Endothelial cell of hepatic sinusoid (primary cell): Measurements from ENCODE around the gene MRPS2.
"Not testable (repeated sequence)": the region's sequence is repeated elsewhere in the genome, so short reads cannot be mapped to it uniquely, and the experiment has no call there.

Source experiments
- in situ Hi-C: cut with HindIII; loops from 2 replicates; pipeline ENCODE4 v1.10.0; 2017; ENCODE audit warnings: low sequenced_read_pairs

MRPS2 gene

GRCh38 chr9:135500525-135501260 is at the start of gene MRPS2:
Gene MRPS2 (plus strand): TSS chr9:135500682. CDS start chr9:135500711, 29 bp downstream.
- in situ Hi-C loops, result loop anchor here (5.0 kb wide), 1 partner anchor 52 kb away; no protein-coding TSS in a partner anchor

- in situ Hi-C loops, result no loop called here
These were observed 49.5 kb upstream of the MRPS2 start for GRCh38 chr9:135450956-135451355.

- in situ Hi-C loops, result not testable (repeated sequence)
These were observed 48.6 kb upstream of the MRPS2 start for GRCh38 chr9:135451909-135452308.

- in situ Hi-C loops, result no loop called here
These were observed 45.7 kb upstream of the MRPS2 start for GRCh38 chr9:135454737-135455136.

DNA sequence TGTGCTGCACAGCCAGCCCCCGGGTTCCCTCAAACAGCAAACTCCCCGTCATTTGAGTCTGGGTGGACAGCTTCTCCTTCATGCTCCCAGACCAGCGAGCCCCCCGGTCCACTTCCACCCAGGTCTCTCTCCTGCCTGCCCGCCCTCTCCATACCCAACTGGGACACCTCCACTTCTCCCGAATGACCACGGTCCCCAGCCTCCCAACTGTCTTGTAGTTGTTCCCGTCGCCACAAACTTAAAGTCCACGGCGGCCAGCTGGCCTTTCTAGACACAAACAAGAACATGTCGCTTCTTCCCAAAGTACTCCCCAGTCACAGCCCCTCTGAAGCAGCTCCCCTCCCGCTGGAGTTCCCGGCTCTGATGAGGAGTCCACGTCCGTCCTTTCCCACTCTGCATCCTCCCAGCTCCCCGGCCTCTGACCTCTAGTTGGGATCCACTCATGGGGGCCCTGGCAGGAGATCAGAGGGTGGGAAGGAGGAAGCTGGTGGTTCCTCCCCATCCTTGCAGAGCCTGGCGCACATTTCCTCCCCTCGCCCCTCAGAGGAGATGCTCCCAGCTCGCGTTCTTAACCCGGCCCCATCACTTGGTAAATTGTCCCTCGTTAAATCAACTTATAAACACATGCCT is 45.0 kb upstream of the MRPS2 start:
- in situ Hi-C loops, result no loop called here

GRCh38 chr9:135456436-135457104 is 43.9 kb upstream of the MRPS2 start:
- in situ Hi-C loops, result no loop called here

DNA sequence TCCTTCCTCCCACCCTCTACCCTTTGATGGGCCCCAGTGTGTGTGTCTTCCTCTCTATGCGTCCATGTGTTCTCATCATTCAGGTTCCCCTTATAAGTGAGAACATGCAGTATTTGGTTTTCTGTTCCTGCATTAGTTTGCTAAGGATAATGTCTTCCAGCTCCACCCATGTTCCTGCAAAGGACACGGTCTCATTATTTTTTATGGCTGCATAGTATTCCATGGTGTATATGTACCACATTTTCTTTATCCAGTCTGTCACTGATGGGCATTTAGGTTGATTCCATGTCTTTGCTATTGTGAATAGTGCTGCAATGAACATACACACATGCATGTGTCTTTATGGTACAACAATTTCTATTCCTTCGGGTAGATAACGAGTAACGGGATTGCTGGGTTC is 42.0 kb upstream of the MRPS2 start:
- in situ Hi-C loops, result not testable (repeated sequence)

- in situ Hi-C loops, result no loop called here
These were observed 38.5 kb upstream of the MRPS2 start for GRCh38 chr9:135461936-135462335.

DNA sequence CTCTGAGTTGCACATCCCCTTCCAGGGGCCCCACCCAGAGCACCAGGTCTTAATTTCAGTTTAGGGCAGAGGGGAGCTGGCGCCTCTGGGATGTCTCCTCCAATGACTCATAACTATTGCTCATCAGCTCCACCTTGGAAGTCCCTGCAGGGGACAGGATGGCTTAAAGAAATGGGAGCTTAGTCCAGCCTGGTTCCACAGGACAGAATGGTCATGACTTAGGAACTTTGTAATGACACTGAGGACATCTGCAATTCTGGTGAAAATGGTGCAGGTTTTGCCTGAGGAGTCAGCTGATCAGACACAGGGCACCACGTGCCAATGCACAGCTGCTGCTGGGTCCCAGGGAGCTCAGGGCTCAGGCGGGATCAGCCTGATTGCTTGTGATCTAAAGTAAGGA is 37.3 kb upstream of the MRPS2 start:
- in situ Hi-C loops, result no loop called here

- in situ Hi-C loops, result no loop called here
These were observed 36.3 kb upstream of the MRPS2 start for GRCh38 chr9:135464181-135464580.

GRCh38 chr9:135468854-135469521 is 31.5 kb upstream of the MRPS2 start:
- in situ Hi-C loops, result no loop called here

- in situ Hi-C loops, result no loop called here
These were observed 28.5 kb upstream of the MRPS2 start for GRCh38 chr9:135471791-135472640.

DNA sequence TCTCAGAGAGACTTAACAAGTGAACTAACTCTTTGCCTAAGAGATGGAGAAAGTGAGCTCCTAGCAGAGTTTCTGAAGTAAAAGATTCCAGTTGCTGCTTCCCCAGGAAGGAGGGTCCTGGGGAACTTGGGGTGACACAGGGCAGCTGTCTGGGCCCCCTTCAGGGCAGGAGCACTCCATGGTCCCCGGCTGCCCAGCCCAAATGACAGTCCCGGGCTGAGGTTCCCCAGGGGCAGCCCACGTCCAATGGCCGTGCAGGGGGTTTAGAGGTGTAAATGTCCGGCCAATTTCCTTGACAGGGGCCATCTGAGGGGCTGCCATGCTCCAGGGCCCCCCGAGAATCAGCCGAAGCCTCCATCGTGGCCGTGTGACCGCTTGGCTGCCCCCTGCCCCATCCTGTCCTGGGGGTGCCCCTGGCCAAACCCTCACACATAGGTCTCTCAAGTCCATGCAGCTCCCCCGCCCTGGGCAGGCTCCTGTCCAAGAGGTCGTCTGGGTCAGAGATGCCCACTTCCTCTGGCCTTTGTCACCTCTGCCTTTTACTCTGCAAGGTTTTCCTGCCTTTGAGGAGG is 26.4 kb upstream of the MRPS2 start:
- in situ Hi-C loops, result no loop called here

GRCh38 chr9:135474915-135475314 is 25.6 kb upstream of the MRPS2 start:
- in situ Hi-C loops, result no loop called here

- in situ Hi-C loops, result no loop called here
These were observed 23.7 kb upstream of the MRPS2 start for GRCh38 chr9:135476561-135477355.

GRCh38 chr9:135478191-135478590 is 22.3 kb upstream of the MRPS2 start:
- in situ Hi-C loops, result no loop called here

- in situ Hi-C loops, result no loop called here
These were observed 21.5 kb upstream of the MRPS2 start for GRCh38 chr9:135478829-135479468.

- in situ Hi-C loops, result no loop called here
These were observed 20.9 kb upstream of the MRPS2 start, which contains the start of gene PPP1R26 for GRCh38 chr9:135479469-135480052. Gene PPP1R26 (plus strand): TSS chr9:135479782. CDS start chr9:135484511, 4,729 bp downstream.
